Lower leg skin (tissue), 3 donors: ENCODE measurements around the gene PPP1R12C.

Source experiments
- CTCF ChIP-seq, 3 donors: fragments of 450-650 bp; IDR thresholded peaks; one replicate each; pipeline ENCODE4 v1.5.1; 2016; ENCODE audit warnings: antibody characterized with exemption in 3 of 3, mild to moderate bottlenecking in 3 of 3, moderate library complexity in 2 of 3
- POLR2A ChIP-seq, 2 donors: fragments of 450-650 bp; IDR thresholded peaks; one replicate each; pipeline ENCODE4 v1.6.1; 2016 to 2017; ENCODE audit warnings: antibody characterized with exemption in 2 of 2, mild to moderate bottlenecking in 1 of 2, moderate library complexity in 1 of 2

GRCh38 chr19:55082020-55082851 is 35.2 kb downstream of the PPP1R12C start:
- TF ChIP-seq CTCF (IDR thresholded peaks at IDR 0.05) (no peak), POLR2A (IDR thresholded peaks at IDR 0.05) (no peak)
